A549 (cell line): ENCODE measurements around the gene PKP4. TPM values are rescaled to one million over a fixed set of nuclear protein-coding genes. Genes with fewer than 3 reads are reported as not detected.

Source experiments
- ATAC-seq, 2 experiments: fragments of 200-7000 bp in 1 of 2; fragments of >200 bp in 1 of 2; cut with Nextera tagmentation in 1 of 2; cut with Tn5 transposase in 1 of 2; 3 replicates each; pipeline versions ENCODE4 v1.8.0 to v1.9.1; 2018 to 2020; ENCODE audit warnings: mild to moderate bottlenecking in 1 of 2, moderate library complexity in 1 of 2
- CTCF ChIA-PET: fragments of 300-600 bp; sonication (Branson Sonifier 250); formaldehyde crosslinking; extraction: SDS; loops from one replicate; lab custom pipeline; 2021; ENCODE audit warnings: antibody characterized with exemption, inconsistent platforms; lab: Yijun Ruan, JAX
- POLR2A ChIA-PET: fragments of 350-600 bp; formaldehyde crosslinking; extraction: SDS; loops from one replicate; lab custom pipeline; 2021; ENCODE audit warnings: antibody characterized with exemption, inconsistent platforms; lab: Yijun Ruan, JAX
- DNase-seq, 2 experiments: peaks; one replicate each; pipeline versions ENCODE4 v3.0.0 to v3.0.0-alpha.2; 2011 to 2016; ENCODE audit warnings: low read depth in 1 of 2, low spot score in 1 of 2
- FAIRE-seq: peaks from 2 replicates; lab custom pipeline; 2011; peaks lifted over from hg19 to GRCh38; lab: Jason Lieb, UNC
- H3K27ac ChIP-seq, 2 experiments: fragments of >200 bp; sonication (Bioruptor Twin); formaldehyde crosslinking; 3 replicates each; pipeline ENCODE4 v1.5.1; 2016 to 2017
- H3K4me1 ChIP-seq: fragments of >200 bp; sonication (Bioruptor Twin); formaldehyde crosslinking; 3 replicates; pipeline ENCODE4 v1.6.1; 2016
- H3K4me2 ChIP-seq: fragments of >200 bp; sonication (Bioruptor Twin); formaldehyde crosslinking; 3 replicates; pipeline ENCODE4 v1.6.1; 2016
- H3K4me3 ChIP-seq: fragments of >200 bp; sonication (Bioruptor Twin); formaldehyde crosslinking; 3 replicates; pipeline ENCODE4 v1.5.1; 2016
- H3K9me3 ChIP-seq: fragments of >200 bp; sonication (Bioruptor Twin); formaldehyde crosslinking; 3 replicates; pipeline ENCODE4 v1.6.1; 2016
- CBX2 ChIP-seq: fragments of 200-600 bp; sonication (generic); IDR thresholded peaks from 2 replicates; pipeline ENCODE4 v1.6.1; 2016; ENCODE audit warnings: low read depth, mild to moderate bottlenecking, borderline replicate concordance
- CBX8 ChIP-seq: fragments of 200-600 bp; sonication (generic); IDR thresholded peaks from 2 replicates; pipeline ENCODE4 v1.6.1; 2016
- CHD2 ChIP-seq: fragments of 150-350 bp; IDR thresholded peaks from 2 replicates; pipeline ENCODE4 v1.6.1; 2014; ENCODE audit warnings: low read length; ENCODE audit not compliant: partially characterized antibody
- EHF ChIP-seq: fragments of 250-450 bp; sonication (Bioruptor Pico); IDR thresholded peaks from 2 replicates; pipeline ENCODE4 v1.5.0; 2020; ENCODE audit warnings: mild to moderate bottlenecking
- EP300 ChIP-seq, 2 experiments: fragments of >200 bp; sonication (Bioruptor Twin); formaldehyde crosslinking; IDR thresholded peaks; 2 replicates in 1 of 2; 3 replicates in 1 of 2; pipeline ENCODE4 v1.6.1; 2016 to 2017
- FOSL2 ChIP-seq, 2 experiments: fragments of 450-650 bp in 1 of 2; fragments of >200 bp in 1 of 2; sonication (Bioruptor Twin) in 1 of 2; formaldehyde crosslinking; IDR thresholded peaks; 2 replicates each; pipeline versions ENCODE4 v1.5.0 to v1.6.1; 2016 to 2020; ENCODE audit warnings: mild to moderate bottlenecking in 1 of 2, moderate library complexity in 1 of 2
- HOXB13 ChIP-seq: fragments of 250-450 bp; sonication (Bioruptor Pico); IDR thresholded peaks from 2 replicates; pipeline ENCODE4 v1.5.0; 2020; ENCODE audit warnings: low read depth, mild to moderate bottlenecking, moderate library complexity
- HOXB5 ChIP-seq: fragments of 250-450 bp; sonication (Bioruptor Pico); IDR thresholded peaks from 2 replicates; pipeline ENCODE4 v1.5.0; 2020; ENCODE audit warnings: mild to moderate bottlenecking, moderate library complexity
- JUNB ChIP-seq: fragments of >200 bp; sonication (Bioruptor Twin); formaldehyde crosslinking; IDR thresholded peaks from 2 replicates; pipeline ENCODE4 v1.6.1; 2016
- KDM1A ChIP-seq: fragments of 200-600 bp; sonication (generic); IDR thresholded peaks from 2 replicates; pipeline ENCODE4 v1.6.1; 2016; ENCODE audit warnings: low read depth, mild to moderate bottlenecking
- MAFK ChIP-seq: fragments of 450-650 bp; IDR thresholded peaks from 2 replicates; pipeline ENCODE4 v1.6.1; 2014; ENCODE audit not compliant: partially characterized antibody
- MAZ ChIP-seq: fragments of 150-350 bp; IDR thresholded peaks from 2 replicates; pipeline ENCODE4 v1.6.1; 2014; ENCODE audit warnings: antibody characterized with exemption, low read depth, low read length, borderline replicate concordance
- NPAS2 ChIP-seq: fragments of 250-450 bp; sonication (Bioruptor Pico); IDR thresholded peaks from 2 replicates; pipeline ENCODE4 v1.8.0; 2022; ENCODE audit warnings: mild to moderate bottlenecking, moderate library complexity, borderline replicate concordance
- NR3C1 ChIP-seq: fragments of >200 bp; sonication (Bioruptor Twin); formaldehyde crosslinking; IDR thresholded peaks from 3 replicates; pipeline ENCODE4 v1.6.1; 2017
- POLR2A ChIP-seq: IDR thresholded peaks from 2 replicates; pipeline ENCODE4 v1.6.1; 2012; ENCODE audit warnings: mild to moderate bottlenecking, low read length
- RARB ChIP-seq: fragments of 250-450 bp; sonication (Bioruptor Pico); IDR thresholded peaks from 2 replicates; pipeline ENCODE4 v1.8.0; 2021; ENCODE audit warnings: mild to moderate bottlenecking, moderate library complexity
- RCOR1 ChIP-seq: fragments of 150-350 bp; IDR thresholded peaks from 2 replicates; pipeline ENCODE4 v1.6.1; 2014; ENCODE audit warnings: antibody characterized with exemption, low read length, low read depth
- RFX5 ChIP-seq: fragments of 450-650 bp; IDR thresholded peaks from 2 replicates; pipeline ENCODE4 v1.7.1; 2014; ENCODE audit warnings: antibody characterized with exemption, mild to moderate bottlenecking, moderate library complexity
- RNF2 ChIP-seq: fragments of 200-600 bp; sonication (generic); IDR thresholded peaks from 2 replicates; pipeline ENCODE4 v1.6.1; 2016; ENCODE audit warnings: low read depth, mild to moderate bottlenecking, antibody characterized with exemption, moderate library complexity, borderline replicate concordance
- TFCP2L1 ChIP-seq: fragments of 250-450 bp; sonication (Bioruptor Pico); IDR thresholded peaks from 2 replicates; pipeline ENCODE4 v1.5.0; 2021; ENCODE audit warnings: mild to moderate bottlenecking
- ZC3H11A ChIP-seq: fragments of 450-650 bp; IDR thresholded peaks from 2 replicates; pipeline ENCODE4 v1.6.1; 2014; ENCODE audit warnings: antibody characterized with exemption, mild to moderate bottlenecking
- ZFP36 ChIP-seq: fragments of 450-650 bp; IDR thresholded peaks from 2 replicates; pipeline ENCODE4 v1.6.1; 2014; ENCODE audit warnings: borderline replicate concordance; ENCODE audit not compliant: partially characterized antibody
- WGBS: methylation state at CpG from one replicate; pipeline ENCODE4 v1.1.6; 2017; ENCODE audit errors: missing lambda C conversion rate; 5-methylcytosine and 5-hydroxymethylcytosine counted together
- polyA plus RNA-seq, 4 experiments: library from polyadenylated mRNA; depleted of rRNA in 3 of 4; stranded (reverse); fragments of >200 nt; fragmentation: RNase III in 1 of 4; extraction: RNeasy Plus Mini Kit Qiagen cat#74134 plus additional on column Dnase treatment in 1 of 4; gene quantifications; 2 replicates in 3 of 4; 3 replicates in 1 of 4; pipeline ENCODE4 v1.2.3, GENCODE V29; 2011 to 2017
- TF ChIP-seq, protein P1 (sequence below): fragments of 200-600 bp; sonication (generic); IDR thresholded peaks from 2 replicates; pipeline ENCODE4 v1.6.1; 2016; ENCODE audit warnings: antibody characterized with exemption, mild to moderate bottlenecking, moderate library complexity
- TF ChIP-seq, protein P2 (sequence below): fragments of 150-350 bp; IDR thresholded peaks from 2 replicates; pipeline ENCODE4 v1.6.1; 2014; ENCODE audit warnings: low read depth, mild to moderate bottlenecking, low read length
- TF ChIP-seq, protein P3 (sequence below): IDR thresholded peaks from 2 replicates; pipeline ENCODE4 v1.6.1; 2012
- TF ChIP-seq, protein P4 (sequence below): fragments of 250-450 bp; sonication (Bioruptor Pico); IDR thresholded peaks from 2 replicates; pipeline ENCODE4 v1.5.0; 2021; ENCODE audit warnings: mild to moderate bottlenecking, moderate library complexity, borderline replicate concordance

The PKP4 gene
- polyA plus RNA-seq, 2 of the 4 experiments (the other 2 are of a cell fraction), result 27.0 to 56.6 TPM

DNA sequence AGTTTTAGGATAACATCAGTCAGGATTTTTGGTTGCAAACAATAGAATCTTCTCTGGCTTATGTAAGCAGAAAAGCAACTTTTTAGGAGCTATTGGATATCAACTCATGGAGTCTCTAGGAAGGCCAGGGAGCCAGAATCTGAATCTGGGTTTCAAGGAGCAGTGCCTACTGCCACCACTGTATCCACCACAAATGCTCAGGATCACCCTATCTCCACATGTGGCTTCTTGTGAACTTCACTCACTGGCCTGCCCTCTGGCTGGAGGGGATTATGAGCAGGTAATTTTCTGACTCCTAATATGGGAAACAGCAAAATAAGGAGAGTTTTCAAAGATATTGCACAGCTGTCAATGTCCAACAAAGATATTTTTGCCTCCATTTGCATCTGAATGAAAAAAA, 142.9 kb downstream of the PKP4 start:
- no peaks in the 10 kb centered on the region for H3K9me3 ChIP-seq
- H3K4me3 ChIP-seq, result no peak overlapping the region
- TF ChIP-seq HOXB13 (CRISPR knock-in tag), result no peak
- no peak for TF ChIP-seq MAFK
- TF ChIP-seq, protein P1, sequence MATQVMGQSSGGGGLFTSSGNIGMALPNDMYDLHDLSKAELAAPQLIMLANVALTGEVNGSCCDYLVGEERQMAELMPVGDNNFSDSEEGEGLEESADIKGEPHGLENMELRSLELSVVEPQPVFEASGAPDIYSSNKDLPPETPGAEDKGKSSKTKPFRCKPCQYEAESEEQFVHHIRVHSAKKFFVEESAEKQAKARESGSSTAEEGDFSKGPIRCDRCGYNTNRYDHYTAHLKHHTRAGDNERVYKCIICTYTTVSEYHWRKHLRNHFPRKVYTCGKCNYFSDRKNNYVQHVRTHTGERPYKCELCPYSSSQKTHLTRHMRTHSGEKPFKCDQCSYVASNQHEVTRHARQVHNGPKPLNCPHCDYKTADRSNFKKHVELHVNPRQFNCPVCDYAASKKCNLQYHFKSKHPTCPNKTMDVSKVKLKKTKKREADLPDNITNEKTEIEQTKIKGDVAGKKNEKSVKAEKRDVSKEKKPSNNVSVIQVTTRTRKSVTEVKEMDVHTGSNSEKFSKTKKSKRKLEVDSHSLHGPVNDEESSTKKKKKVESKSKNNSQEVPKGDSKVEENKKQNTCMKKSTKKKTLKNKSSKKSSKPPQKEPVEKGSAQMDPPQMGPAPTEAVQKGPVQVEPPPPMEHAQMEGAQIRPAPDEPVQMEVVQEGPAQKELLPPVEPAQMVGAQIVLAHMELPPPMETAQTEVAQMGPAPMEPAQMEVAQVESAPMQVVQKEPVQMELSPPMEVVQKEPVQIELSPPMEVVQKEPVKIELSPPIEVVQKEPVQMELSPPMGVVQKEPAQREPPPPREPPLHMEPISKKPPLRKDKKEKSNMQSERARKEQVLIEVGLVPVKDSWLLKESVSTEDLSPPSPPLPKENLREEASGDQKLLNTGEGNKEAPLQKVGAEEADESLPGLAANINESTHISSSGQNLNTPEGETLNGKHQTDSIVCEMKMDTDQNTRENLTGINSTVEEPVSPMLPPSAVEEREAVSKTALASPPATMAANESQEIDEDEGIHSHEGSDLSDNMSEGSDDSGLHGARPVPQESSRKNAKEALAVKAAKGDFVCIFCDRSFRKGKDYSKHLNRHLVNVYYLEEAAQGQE, result no peak
- TF ChIP-seq, protein P2, sequence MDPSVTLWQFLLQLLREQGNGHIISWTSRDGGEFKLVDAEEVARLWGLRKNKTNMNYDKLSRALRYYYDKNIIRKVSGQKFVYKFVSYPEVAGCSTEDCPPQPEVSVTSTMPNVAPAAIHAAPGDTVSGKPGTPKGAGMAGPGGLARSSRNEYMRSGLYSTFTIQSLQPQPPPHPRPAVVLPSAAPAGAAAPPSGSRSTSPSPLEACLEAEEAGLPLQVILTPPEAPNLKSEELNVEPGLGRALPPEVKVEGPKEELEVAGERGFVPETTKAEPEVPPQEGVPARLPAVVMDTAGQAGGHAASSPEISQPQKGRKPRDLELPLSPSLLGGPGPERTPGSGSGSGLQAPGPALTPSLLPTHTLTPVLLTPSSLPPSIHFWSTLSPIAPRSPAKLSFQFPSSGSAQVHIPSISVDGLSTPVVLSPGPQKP, result no peak
- TF ChIP-seq CBX2, result no peak
- TF ChIP-seq NPAS2 (CRISPR knock-in tag), result no peak
- no peak for TF ChIP-seq TFCP2L1 (CRISPR knock-in tag)
- TF ChIP-seq RARB, result no peak
- no peak for TF ChIP-seq RFX5
- TF ChIP-seq CBX8, result no peak
- TF ChIP-seq HOXB5 (CRISPR knock-in tag), result no peak
- no peak for TF ChIP-seq CHD2
- no peak for TF ChIP-seq ZC3H11A
- POLR2A ChIA-PET, result no interaction called here
- no peak overlapping the region for H3K27ac ChIP-seq
- peaks cover 22% of the 10 kb centered on the region for H3K4me1 ChIP-seq
- no peak for DNase-seq
- CTCF ChIA-PET, result no interaction called here
- H3K4me2 ChIP-seq, result peak overlapping the region; percentile 37; the same call in 2 of the 3 replicates
- no peak for FAIRE-seq
- ATAC-seq, result peak; percentile 30 to 63; a peak in 3 of 6 replicates

DNA sequence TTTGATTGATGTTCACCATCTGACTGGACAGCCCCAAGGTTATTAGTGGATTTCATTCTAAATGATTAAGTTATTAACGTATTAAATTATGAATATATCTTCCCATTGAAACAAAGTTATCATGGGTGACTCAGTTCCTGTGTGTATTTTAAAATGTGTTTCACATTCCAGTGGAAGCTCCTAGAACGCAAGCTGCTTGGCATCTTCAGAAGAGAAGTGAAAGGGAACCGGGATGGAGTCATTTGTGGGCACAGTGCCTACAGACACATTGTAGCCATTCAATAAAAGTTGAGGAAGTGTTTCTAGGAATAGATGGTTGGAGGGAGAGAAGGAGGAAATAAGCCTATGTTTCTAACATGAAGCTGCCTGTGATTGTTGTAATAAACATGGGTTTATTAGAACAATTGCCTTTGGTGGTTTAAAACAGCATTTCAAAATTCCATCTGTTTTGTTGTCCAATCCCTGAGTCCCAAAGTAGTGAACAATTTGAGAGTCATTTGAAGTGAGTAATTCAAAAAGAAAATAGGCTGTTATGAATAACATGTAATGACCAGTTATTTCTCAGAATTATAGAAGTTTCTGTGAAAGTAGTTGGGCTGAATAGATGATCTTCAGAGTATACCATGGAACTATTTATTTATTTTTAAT, 143.5 kb downstream of the PKP4 start:
- ATAC-seq, result peak; percentile 70 to 72

DNA sequence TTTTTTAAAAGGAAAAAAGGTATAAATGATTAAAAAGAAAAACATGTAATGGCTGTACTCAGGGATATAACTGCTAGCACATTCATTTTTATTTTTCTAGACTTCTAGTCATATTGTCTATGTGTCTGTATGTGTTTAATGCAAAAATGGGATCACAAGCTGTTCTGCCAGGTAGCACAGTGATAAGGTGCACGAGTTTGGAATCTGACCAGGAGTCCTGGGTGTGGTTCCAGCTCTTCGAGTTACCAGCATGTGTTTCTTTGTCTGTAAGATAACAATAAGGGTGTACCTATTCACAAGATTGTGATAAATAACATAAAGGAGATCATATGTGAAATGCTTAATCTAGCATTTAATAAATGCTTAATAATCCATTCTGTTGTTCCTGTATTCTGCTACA, 145.3 kb downstream of the PKP4 start:
- Histone ChIP-seq H3K4me2 (no peak overlapping the region), H3K4me1 (peaks cover 22% of the 10 kb centered on the region), H3K27ac (no peak overlapping the region), H3K4me3 (no peak overlapping the region), H3K9me3 (no peaks in the 10 kb centered on the region)
- DNase-seq (no peak), FAIRE-seq (no peak), ATAC-seq (no peak)
- POLR2A ChIA-PET, result no interaction called here
- WGBS, result 54% methylated on average over 2 of the region's 2 CpGs
- TF ChIP-seq POLR2A (no peak), CHD2 (no peak), RCOR1 (no peak), NR3C1 (no peak), HOXB13 (CRISPR knock-in tag) (no peak), HOXB5 (CRISPR knock-in tag) (no peak), KDM1A (no peak), MAZ (no peak), EHF (CRISPR knock-in tag) (no peak), ZFP36 (no peak), EP300 (IDR thresholded peaks at IDR 0.05) (no peak)
- TF ChIP-seq, protein P3, sequence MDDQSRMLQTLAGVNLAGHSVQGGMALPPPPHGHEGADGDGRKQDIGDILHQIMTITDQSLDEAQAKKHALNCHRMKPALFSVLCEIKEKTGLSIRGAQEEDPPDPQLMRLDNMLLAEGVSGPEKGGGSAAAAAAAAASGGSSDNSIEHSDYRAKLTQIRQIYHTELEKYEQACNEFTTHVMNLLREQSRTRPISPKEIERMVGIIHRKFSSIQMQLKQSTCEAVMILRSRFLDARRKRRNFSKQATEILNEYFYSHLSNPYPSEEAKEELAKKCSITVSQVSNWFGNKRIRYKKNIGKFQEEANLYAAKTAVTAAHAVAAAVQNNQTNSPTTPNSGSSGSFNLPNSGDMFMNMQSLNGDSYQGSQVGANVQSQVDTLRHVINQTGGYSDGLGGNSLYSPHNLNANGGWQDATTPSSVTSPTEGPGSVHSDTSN, result no peak
- TF ChIP-seq, protein P4, sequence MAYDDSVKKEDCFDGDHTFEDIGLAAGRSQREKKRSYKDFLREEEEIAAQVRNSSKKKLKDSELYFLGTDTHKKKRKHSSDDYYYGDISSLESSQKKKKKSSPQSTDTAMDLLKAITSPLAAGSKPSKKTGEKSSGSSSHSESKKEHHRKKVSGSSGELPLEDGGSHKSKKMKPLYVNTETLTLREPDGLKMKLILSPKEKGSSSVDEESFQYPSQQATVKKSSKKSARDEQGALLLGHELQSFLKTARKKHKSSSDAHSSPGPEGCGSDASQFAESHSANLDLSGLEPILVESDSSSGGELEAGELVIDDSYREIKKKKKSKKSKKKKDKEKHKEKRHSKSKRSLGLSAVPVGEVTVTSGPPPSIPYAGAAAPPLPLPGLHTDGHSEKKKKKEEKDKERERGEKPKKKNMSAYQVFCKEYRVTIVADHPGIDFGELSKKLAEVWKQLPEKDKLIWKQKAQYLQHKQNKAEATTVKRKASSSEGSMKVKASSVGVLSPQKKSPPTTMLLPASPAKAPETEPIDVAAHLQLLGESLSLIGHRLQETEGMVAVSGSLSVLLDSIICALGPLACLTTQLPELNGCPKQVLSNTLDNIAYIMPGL (CRISPR knock-in tag), result no peak
- CTCF ChIA-PET, result no interaction called here

More for the DNA sequence above, 143.5 kb downstream of the PKP4 start:
- CTCF ChIA-PET, result no interaction called here
- Histone ChIP-seq H3K9me3 (no peaks in the 10 kb centered on the region), H3K4me1 (peaks cover 22% of the 10 kb centered on the region), H3K4me2 (peak overlapping the region; percentile 37), H3K27ac (peak overlapping the region in 1 of 2 experiments; percentile 39; a peak in 1 of 6 replicates), H3K4me3 (no peak overlapping the region)
- FAIRE-seq (no peak), DNase-seq (peak; percentile 4 to 40)
- 0 out of 2 replicates have a peak, but pooled peaks have one; percentile 25 for TF ChIP-seq JUNB
- no peak for TF ChIP-seq FOSL2 (IDR thresholded peaks at IDR 0.05)
- TF ChIP-seq FOSL2 (CRISPR knock-in tag; IDR thresholded peaks at IDR 0.05), result 0 out of 2 replicates have a peak, but pooled peaks have one; percentile 11
- TF ChIP-seq RNF2, result no peak
- no peak for TF ChIP-seq HOXB5 (CRISPR knock-in tag)
- no peak for TF ChIP-seq EP300 (IDR thresholded peaks at IDR 0.05)
- 18% methylated on average over 3 of the region's 3 CpGs for WGBS
- POLR2A ChIA-PET, result no interaction called here
